OCI-LY1 (cell line): ENCODE data around the gene REM2.
"Not testable (repeated sequence)": the region's sequence is repeated elsewhere in the genome, so short reads cannot be mapped to it uniquely, and the experiment has no call there.

ENCODE experiments used
- H2AFZ ChIP-seq: fragments of 200-600 bp; sonication (generic), shearing (Covaris generic); 2 replicates; pipeline ENCODE4 v1.6.0; 2014; ENCODE audit warnings: antibody characterized with exemption, mild to moderate bottlenecking, low read length
- H3F3A ChIP-seq: fragments of 200-600 bp; sonication (generic), shearing (Covaris generic); 2 replicates; pipeline ENCODE4 v1.6.0; 2014; ENCODE audit warnings: mild to moderate bottlenecking, antibody characterized with exemption, low read length, moderate library complexity; ENCODE audit not compliant: insufficient read depth
- H3K27ac ChIP-seq: fragments of 200-600 bp; sonication (generic); 2 replicates; pipeline ENCODE4 v1.5.1; 2014; ENCODE audit warnings: low read length, mixed run types, mild to moderate bottlenecking, low read depth; ENCODE audit not compliant: poor library complexity, severe bottlenecking
- H3K27me3 ChIP-seq: fragments of 200-600 bp; sonication (generic); 2 replicates; pipeline ENCODE4 v1.6.0; 2014; ENCODE audit warnings: antibody characterized with exemption, mild to moderate bottlenecking, low read length, moderate library complexity; ENCODE audit not compliant: insufficient read depth
- H3K36me3 ChIP-seq: fragments of 200-600 bp; sonication (generic); 2 replicates; pipeline ENCODE4 v1.6.1; 2014; ENCODE audit warnings: mild to moderate bottlenecking, antibody characterized with exemption, low read length, moderate library complexity, mixed read lengths; ENCODE audit not compliant: insufficient read depth
- H3K4me1 ChIP-seq: fragments of 200-600 bp; sonication (generic); 2 replicates; pipeline ENCODE4 v1.5.1; 2014; ENCODE audit warnings: mild to moderate bottlenecking, low read length, moderate library complexity; ENCODE audit not compliant: insufficient read depth, severe bottlenecking
- H3K4me2 ChIP-seq: fragments of 200-600 bp; sonication (generic), shearing (Covaris generic); 2 replicates; pipeline ENCODE4 v1.6.1; 2014; ENCODE audit warnings: low read length
- H3K4me3 ChIP-seq: fragments of 200-600 bp; sonication (generic); 2 replicates; pipeline ENCODE4 v1.5.1; 2014; ENCODE audit warnings: low read length, low read depth, mild to moderate bottlenecking, mixed read lengths; ENCODE audit not compliant: poor library complexity, severe bottlenecking
- H3K79me2 ChIP-seq: fragments of 200-600 bp; shearing (Covaris generic); 2 replicates; pipeline ENCODE4 v1.6.1; 2016; ENCODE audit warnings: mixed run types, low read length, mixed read lengths; ENCODE audit not compliant: insufficient read depth
- H3K9ac ChIP-seq: fragments of 200-600 bp; sonication (generic), shearing (Covaris generic); 2 replicates; pipeline ENCODE4 v1.6.1; 2014; ENCODE audit warnings: mild to moderate bottlenecking, low read length, mixed read lengths
- H3K9me2 ChIP-seq: fragments of 200-600 bp; sonication (generic), shearing (Covaris generic); 2 replicates; pipeline ENCODE4 v1.6.1; 2014; ENCODE audit warnings: low read depth, mild to moderate bottlenecking, low read length, mixed read lengths
- H3K9me3 ChIP-seq: fragments of 200-600 bp; shearing (Covaris generic); 2 replicates; pipeline ENCODE4 v1.6.1; 2014; ENCODE audit warnings: low read length, mixed read lengths
- H4K20me1 ChIP-seq: fragments of 200-600 bp; sonication (generic), shearing (Covaris generic); 2 replicates; pipeline ENCODE4 v1.6.0; 2016; ENCODE audit warnings: mild to moderate bottlenecking, low read length; ENCODE audit not compliant: insufficient read depth
- CTCF ChIP-seq: fragments of 200-600 bp; sonication (generic), shearing (Covaris generic); IDR thresholded peaks from 2 replicates; pipeline ENCODE4 v1.5.1; 2017; ENCODE audit warnings: mild to moderate bottlenecking, antibody characterized with exemption, low read length, moderate library complexity, mixed read lengths
- EZH2 ChIP-seq: fragments of 200-600 bp; sonication (generic), shearing (Covaris generic); IDR thresholded peaks from 2 replicates; pipeline ENCODE4 v1.8.0; 2017; ENCODE audit warnings: borderline replicate concordance, mixed run types, mild to moderate bottlenecking, antibody characterized with exemption, low read length, moderate library complexity, mixed read lengths

Gene REM2

GRCh38 chr14:22852940-22853767 lies 29.9 kb upstream of the REM2 start:
- Histone ChIP-seq H3K9ac (peak overlapping the region; percentile 74), H3K4me2 (peak overlapping the region; percentile 82), H3K79me2 (no peaks in the 10 kb centered on the region), H3K4me3 (peak overlapping the region; percentile 61), H3K36me3 (no peaks in the 10 kb centered on the region), H3F3A (no peaks in the 10 kb centered on the region), H2AFZ (peak overlapping the region; percentile 70; the same call in 1 of the 2 replicates), H3K4me1 (peaks cover 4% of the 10 kb centered on the region), H3K9me3 (0 out of 2 replicates have a peak, but pooled peaks cover 3% of the 10 kb centered on the region), H4K20me1 (no peaks in the 10 kb centered on the region), H3K27me3 (no peaks in the 10 kb centered on the region), H3K9me2 (no peaks in the 10 kb centered on the region), H3K27ac (no peak overlapping the region)
- TF ChIP-seq EZH2, result no peak
- TF ChIP-seq CTCF, result peak; percentile 88

GRCh38 chr14:22854296-22854695 lies 28.7 kb upstream of the REM2 start:
- H3K27ac ChIP-seq, H3K9ac ChIP-seq, H3F3A ChIP-seq, H3K79me2 ChIP-seq, H3K4me1 ChIP-seq, H3K9me3 ChIP-seq, H3K36me3 ChIP-seq, H3K4me3 ChIP-seq, H3K27me3 ChIP-seq, H2AFZ ChIP-seq, H3K4me2 ChIP-seq, H4K20me1 ChIP-seq, H3K9me2 ChIP-seq: not testable (repeated sequence)

- peaks cover 3% of the 10 kb centered on the region; the same call in 1 of the 2 replicates for H3K9me3 ChIP-seq
- H3K27ac ChIP-seq, result no peak overlapping the region
- TF ChIP-seq CTCF, result no peak
- no peak for TF ChIP-seq EZH2
- no peak overlapping the region for H3K9ac ChIP-seq
- peaks cover 4% of the 10 kb centered on the region for H3K4me1 ChIP-seq
- no peaks in the 10 kb centered on the region for H3K36me3 ChIP-seq
- H3K4me3 ChIP-seq, result no peak overlapping the region
- H3K27me3 ChIP-seq, result no peaks in the 10 kb centered on the region
- H3K79me2 ChIP-seq, result no peaks in the 10 kb centered on the region
- H3K4me2 ChIP-seq, result no peak overlapping the region
- H2AFZ ChIP-seq, result no peak overlapping the region
- H4K20me1 ChIP-seq, result no peaks in the 10 kb centered on the region
- H3K9me2 ChIP-seq, result no peaks in the 10 kb centered on the region
- H3F3A ChIP-seq, result no peaks in the 10 kb centered on the region
These were observed 27.9 kb upstream of the REM2 start for GRCh38 chr14:22854963-22855724.
